Measurements from ENCODE around the gene DVL1.
"Not testable (repeated sequence)": the region's sequence is repeated elsewhere in the genome, so short reads cannot be mapped to it uniquely, and the experiment has no call there.

Gene DVL1

GRCh38 chr1:1373051-1373814 lies 24.0 kb upstream of the DVL1 start:
- DNase-seq: no peak

- DNase-seq: no peak
These were observed 22.8 kb upstream of the DVL1 start for GRCh38 chr1:1371746-1372711.

GRCh38 chr1:1371364-1371745 lies 22.1 kb upstream of the DVL1 start:
- DNase-seq: no peak

- DNase-seq: no peak
These were observed 21.6 kb upstream of the DVL1 start for GRCh38 chr1:1370771-1371300.

- not testable (repeated sequence) for DNase-seq
These were observed 20.9 kb upstream of the DVL1 start for GRCh38 chr1:1370094-1370493.

GRCh38 chr1:1367315-1367714 lies 18.1 kb upstream of the DVL1 start:
- no peak for DNase-seq

GRCh38 chr1:1366699-1367066 lies 17.5 kb upstream of the DVL1 start:
- no peak for DNase-seq

GRCh38 chr1:1365875-1366698 lies 16.9 kb upstream of the DVL1 start:
- no peak for DNase-seq

- no peak for DNase-seq
These were observed 15.0 kb upstream of the DVL1 start for GRCh38 chr1:1364266-1364665.

GRCh38 chr1:1361982-1362423 lies 12.8 kb upstream of the DVL1 start:
- DNase-seq: no peak

GRCh38 chr1:1361233-1361981 lies 12.2 kb upstream of the DVL1 start:
- DNase-seq: no peak

GRCh38 chr1:1360506-1361169 lies 11.4 kb upstream of the DVL1 start:
- DNase-seq: no peak

GRCh38 chr1:1359664-1360468 lies 10.6 kb upstream of the DVL1 start:
- no peak for DNase-seq

- no peak for DNase-seq
These were observed 10.1 kb upstream of the DVL1 start for GRCh38 chr1:1359308-1359663.

- DNase-seq: no peak
These were observed 9.4 kb upstream of the DVL1 start, which contains the start of gene MXRA8 for GRCh38 chr1:1358433-1359271. Gene MXRA8 (minus strand): TSS chr1:1358555. CDS start chr1:1358504, 51 bp downstream.

- DNase-seq: no peak
These were observed 8.7 kb upstream of the DVL1 start for GRCh38 chr1:1357871-1358432.

- no peak for DNase-seq
These were observed 7.7 kb upstream of the DVL1 start for GRCh38 chr1:1356796-1357401.

- no peak for DNase-seq
These were observed 7.1 kb upstream of the DVL1 start for GRCh38 chr1:1356166-1356795.

Data from NCI-H1694 treated with DMSO at 0.1 percent for 48 hours (cell line).